Cardiac septum (tissue), 1 donor: Measurements from ENCODE around the gene ALKAL2. TPM values are rescaled to one million over a fixed set of nuclear protein-coding genes. Genes with fewer than 3 reads are reported as not detected.

Experiments used
- DNase-seq: peaks from one replicate; pipeline ENCODE4 v3.0.0-alpha.2; 2020; ENCODE audit warnings: low spot score
- intact Hi-C: fragments of 100-400 bp; cut with DNase I; formaldehyde crosslinking; loops from one replicate; pipeline ENCODE4 v1.14.0; 2022
- total RNA-seq: library from RNA; stranded (reverse); fragmentation: NEBNext Ultra II Directional; extraction: Animal tissue kit (Norgen Biotek cat#: 25700); gene quantifications from one replicate; pipeline ENCODE4 v1.2.1, GENCODE V29; 2021
- donor health status: DM: no; HTN: no; CAD: no.

The ALKAL2 gene
- total RNA-seq, 1 donor from 2014 or later: 2.7 TPM

GRCh38 chr2:278312-278926, 9.5 kb downstream of the ALKAL2 start:
- no peak for DNase-seq
- intact Hi-C loops: no loop called here

- intact Hi-C loops: no loop called here
Measured at GRCh38 chr2:275466-275865, 12.4 kb downstream of the ALKAL2 start.

GRCh38 chr2:274503-274902, 13.4 kb downstream of the ALKAL2 start:
- intact Hi-C loops: no loop called here
- no peak for DNase-seq

More at GRCh38 chr2:275466-275865, 12.4 kb downstream of the ALKAL2 start:
- DNase-seq: no peak

- DNase-seq: no peak
- intact Hi-C loops: no loop called here
Measured at GRCh38 chr2:273333-273732, 14.6 kb downstream of the ALKAL2 start.

- intact Hi-C loops: no loop called here
- DNase-seq: no peak
Measured at GRCh38 chr2:271917-272316, 16.0 kb downstream of the ALKAL2 start.

GRCh38 chr2:270861-271260, 17.0 kb downstream of the ALKAL2 start:
- intact Hi-C loops: no loop called here
- DNase-seq: no peak

- no peak for DNase-seq
- intact Hi-C loops: no loop called here
Measured at GRCh38 chr2:269356-270030, 18.4 kb downstream of the ALKAL2 start.

GRCh38 chr2:268323-268722, 19.6 kb downstream of the ALKAL2 start:
- intact Hi-C loops: no loop called here
- DNase-seq: no peak

GRCh38 chr2:264493-265468, 23.1 kb downstream of the ALKAL2 start, which contains the start of gene ACP1:
TSS of gene ACP1 (plus strand) at chr2:264947. CDS start at chr2:264965, 18 bp downstream.
- intact Hi-C loops: no loop called here
- DNase-seq: peak; percentile 96

- DNase-seq: no peak
- intact Hi-C loops: no loop called here
Measured at GRCh38 chr2:263774-264492, 24.0 kb downstream of the ALKAL2 start, which contains the start of gene SH3YL1. TSS of gene SH3YL1 (minus strand) at chr2:264032. CDS start at chr2:263984, 48 bp downstream.

- DNase-seq: no peak
- intact Hi-C loops: no loop called here
Measured at GRCh38 chr2:263022-263738, 24.7 kb downstream of the ALKAL2 start.

GRCh38 chr2:262117-262516, 25.8 kb downstream of the ALKAL2 start:
- DNase-seq: no peak
- intact Hi-C loops: no loop called here

GRCh38 chr2:260507-261161, 27.3 kb downstream of the ALKAL2 start:
- DNase-seq: no peak
- intact Hi-C loops: no loop called here

GRCh38 chr2:259789-260331, 28.0 kb downstream of the ALKAL2 start:
- DNase-seq: no peak
- intact Hi-C loops: no loop called here

- intact Hi-C loops: no loop called here
Measured at GRCh38 chr2:258933-259332, 29.0 kb downstream of the ALKAL2 start.

GRCh38 chr2:257842-258241, 30.0 kb downstream of the ALKAL2 start:
- intact Hi-C loops: no loop called here
- DNase-seq: no peak

More at GRCh38 chr2:258933-259332, 29.0 kb downstream of the ALKAL2 start:
- DNase-seq: no peak

GRCh38 chr2:257429-257828, 30.5 kb downstream of the ALKAL2 start:
- no peak for DNase-seq
- intact Hi-C loops: no loop called here

GRCh38 chr2:256094-256493, 31.8 kb downstream of the ALKAL2 start:
- intact Hi-C loops: no loop called here
- no peak for DNase-seq
